Stomach smooth muscle (tissue), 2 donors: ENCODE measurements around the gene PLAGL2.
A peak's percentile ranks its signal among the peaks of the same experiment; 100 is the strongest.
"Not testable (repeated sequence)": the region's sequence is repeated elsewhere in the genome, so short reads cannot be mapped to it uniquely, and the experiment has no call there.

ENCODE experiments used
- H3K27ac ChIP-seq: one replicate; pipeline ENCODE4 v1.7.0; 2013; ENCODE audit warnings: mild to moderate bottlenecking, low read length, inconsistent platforms
- H3K27me3 ChIP-seq, 2 donors: one replicate each; pipeline ENCODE4 v1.7.0; 2013; ENCODE audit warnings: low read length in 2 of 2; ENCODE audit not compliant: insufficient read depth in 2 of 2, control insufficient read depth in 1 of 2
- H3K36me3 ChIP-seq, 2 donors: one replicate each; pipeline ENCODE4 v1.7.0; 2013; ENCODE audit warnings: low read length in 2 of 2; ENCODE audit not compliant: control insufficient read depth in 2 of 2, insufficient read depth in 2 of 2
- H3K4me1 ChIP-seq: one replicate; pipeline ENCODE4 v1.7.0; 2013; ENCODE audit warnings: low read length; ENCODE audit not compliant: control insufficient read depth, insufficient read depth
- H3K4me3 ChIP-seq, 2 donors: one replicate each; pipeline ENCODE4 v1.7.0; 2013; ENCODE audit warnings: low read length in 2 of 2
- H3K9ac ChIP-seq, 2 donors: one replicate each; pipeline ENCODE4 v1.7.0; 2013; ENCODE audit warnings: low read length in 2 of 2, mild to moderate bottlenecking in 1 of 2
- H3K9me3 ChIP-seq, 2 donors: one replicate each; pipeline ENCODE4 v1.7.0; 2013; ENCODE audit warnings: low read length in 2 of 2; ENCODE audit not compliant: control insufficient read depth in 2 of 2
- donor health status: healthy.
- donor health status: Pancreatic carcinoma.

The PLAGL2 gene

GRCh38 chr20:32201977-32202363 is 5.6 kb downstream of the PLAGL2 start:
- Histone ChIP-seq H3K36me3 (peaks cover 23 to 27% of the 10 kb centered on the region in 2 donors), H3K4me1 (peaks cover 39% of the 10 kb centered on the region), H3K27ac (no peak overlapping the region)

DNA sequence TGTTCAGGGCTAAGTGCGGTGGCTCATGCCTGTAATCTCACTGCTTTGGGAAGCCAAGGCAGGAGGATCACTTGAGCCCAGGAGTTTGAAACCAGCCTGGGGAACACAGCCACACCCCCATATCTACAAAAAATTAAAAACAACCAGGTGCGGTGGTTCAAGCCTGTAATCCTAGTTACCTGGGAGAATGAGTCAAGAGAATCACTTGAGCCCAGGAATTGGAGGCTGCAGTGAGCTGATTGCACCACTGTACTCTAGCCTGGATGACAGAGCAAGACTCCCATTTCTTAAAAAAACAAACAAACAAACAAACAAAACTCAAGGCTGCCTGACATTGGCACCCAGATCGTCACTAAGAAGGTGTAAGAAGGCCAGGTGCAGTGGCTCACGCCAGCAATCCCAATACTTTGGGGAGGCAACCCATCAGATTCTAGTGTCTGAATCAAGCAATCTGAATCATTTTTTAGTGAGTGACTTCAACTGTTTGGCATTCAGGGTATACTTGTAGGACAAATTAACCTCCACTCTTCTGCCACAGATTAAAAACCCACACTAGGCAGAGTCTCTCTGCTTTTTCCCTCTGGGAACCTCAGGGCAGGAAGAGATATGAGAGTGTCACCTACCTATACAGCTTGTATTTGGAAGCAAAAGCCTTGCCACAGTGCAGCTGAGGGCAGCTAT is 6.1 kb downstream of the PLAGL2 start:
- Histone ChIP-seq H3K4me3 (no peak overlapping the region), H3K9ac (no peak overlapping the region), H3K27ac (no peak overlapping the region), H3K36me3 (peaks cover 24 to 32% of the 10 kb centered on the region in 2 donors), H3K9me3 (no peaks in the 10 kb centered on the region), H3K4me1 (peaks cover 34% of the 10 kb centered on the region), H3K27me3 (no peaks in the 10 kb centered on the region)

More at GRCh38 chr20:32201977-32202363, 5.6 kb downstream of the PLAGL2 start:
- H3K27me3 ChIP-seq: no peaks in the 10 kb centered on the region
- H3K9me3 ChIP-seq: no peaks in the 10 kb centered on the region
- H3K4me3 ChIP-seq: no peak overlapping the region
- H3K9ac ChIP-seq: no peak overlapping the region

- no peak overlapping the region for H3K4me3 ChIP-seq
- no peaks in the 10 kb centered on the region for H3K27me3 ChIP-seq
- H3K9ac ChIP-seq: no peak overlapping the region
- peaks cover 17% of the 10 kb centered on the region for H3K4me1 ChIP-seq
- H3K27ac ChIP-seq: no peak overlapping the region
- no peaks in the 10 kb centered on the region for H3K9me3 ChIP-seq
- H3K36me3 ChIP-seq: peaks cover 35 to 43% of the 10 kb centered on the region in 2 donors
These were observed 8.5 kb downstream of the PLAGL2 start for GRCh38 chr20:32199006-32199405.

GRCh38 chr20:32197136-32197535 is 10.4 kb downstream of the PLAGL2 start:
- Histone ChIP-seq H3K36me3 (peaks cover 35 to 43% of the 10 kb centered on the region in 2 donors), H3K4me1 (peaks cover 14% of the 10 kb centered on the region)
- not testable (repeated sequence) for H3K27me3 ChIP-seq, H3K9me3 ChIP-seq, H3K4me3 ChIP-seq, H3K27ac ChIP-seq, H3K9ac ChIP-seq

DNA sequence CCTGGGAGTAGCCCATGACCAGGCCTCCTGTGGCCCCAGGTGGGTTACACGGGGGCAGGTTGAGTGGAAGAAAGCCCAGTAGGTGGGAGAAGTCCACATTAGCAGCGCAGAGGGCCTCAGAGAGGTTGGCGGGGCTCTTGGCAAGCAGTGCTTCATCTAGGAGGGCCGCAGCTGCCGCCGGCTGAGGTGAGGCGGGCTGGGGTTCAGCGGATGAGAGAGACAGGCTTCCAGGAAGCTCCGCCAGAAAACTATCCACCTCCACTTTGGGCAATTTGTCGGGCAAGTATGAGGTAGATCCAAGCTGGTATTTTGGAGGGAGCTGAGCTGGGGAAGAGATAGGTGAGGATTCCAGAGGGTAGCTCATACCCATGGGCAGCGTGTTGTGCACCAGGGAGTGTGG is 10.9 kb downstream of the PLAGL2 start:
- H3K27me3 ChIP-seq, H3K27ac ChIP-seq, H3K9ac ChIP-seq, H3K4me3 ChIP-seq, H3K9me3 ChIP-seq: not testable (repeated sequence)
- Histone ChIP-seq H3K36me3 (peaks cover 35 to 40% of the 10 kb centered on the region in 2 donors), H3K4me1 (peaks cover 14% of the 10 kb centered on the region)

DNA sequence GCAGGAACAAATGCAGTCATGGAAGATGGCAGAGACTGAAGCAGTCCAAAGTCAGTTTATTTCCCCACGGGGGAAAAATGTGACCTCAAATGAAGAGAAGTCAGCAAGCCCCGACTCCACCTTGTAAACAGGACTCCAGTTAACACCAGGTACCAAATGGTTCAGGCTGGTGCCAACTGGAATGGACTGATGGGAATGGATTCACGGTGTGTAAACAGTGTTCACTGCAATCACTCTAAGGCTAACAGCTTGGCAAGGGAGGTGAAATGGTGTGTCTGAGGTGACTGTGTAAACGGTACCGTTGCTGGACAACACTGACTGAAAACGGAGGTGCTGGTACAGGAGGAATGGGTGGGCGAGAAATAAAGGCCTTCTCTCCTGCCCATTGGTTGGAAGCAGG is 12.0 kb downstream of the PLAGL2 start:
- Histone ChIP-seq H3K4me1 (peaks cover 12% of the 10 kb centered on the region), H3K27ac (peak overlapping the region; percentile 46), H3K27me3 (no peaks in the 10 kb centered on the region), H3K36me3 (peaks cover 31 to 33% of the 10 kb centered on the region in 2 donors), H3K9me3 (no peaks in the 10 kb centered on the region), H3K4me3 (no peak overlapping the region), H3K9ac (no peak overlapping the region)

- no peaks in the 10 kb centered on the region for H3K27me3 ChIP-seq
- peaks cover 25 to 26% of the 10 kb centered on the region in 2 donors for H3K36me3 ChIP-seq
- H3K9ac ChIP-seq: peak overlapping the region; percentile 21 to 29
- H3K4me1 ChIP-seq: peaks cover 25% of the 10 kb centered on the region
- H3K9me3 ChIP-seq: no peaks in the 10 kb centered on the region
- peak overlapping the region; percentile 31 for H3K27ac ChIP-seq
- no peak overlapping the region for H3K4me3 ChIP-seq
These were observed 13.5 kb downstream of the PLAGL2 start for GRCh38 chr20:32193996-32194395.

DNA sequence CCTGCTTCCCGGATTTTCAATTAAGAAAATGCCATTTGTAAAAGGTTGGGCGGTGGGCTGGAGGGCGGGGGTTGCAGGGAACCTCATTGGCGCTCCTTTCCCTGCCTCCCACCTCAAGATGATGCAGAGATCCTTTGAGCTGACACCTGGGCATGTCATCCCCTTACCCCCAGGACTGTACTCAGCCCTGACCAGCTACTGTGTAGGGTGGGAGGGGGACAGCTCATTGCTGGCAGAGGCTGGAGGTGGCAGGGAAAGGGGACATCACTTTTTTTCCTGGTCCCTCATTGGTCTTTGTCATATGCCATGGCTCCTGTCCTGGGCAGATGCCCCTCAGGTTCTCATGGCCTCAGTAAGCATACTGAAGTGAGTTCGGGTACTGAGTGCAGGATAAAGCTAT is 14.2 kb downstream of the PLAGL2 start:
- not testable (repeated sequence) for H3K27ac ChIP-seq

DNA sequence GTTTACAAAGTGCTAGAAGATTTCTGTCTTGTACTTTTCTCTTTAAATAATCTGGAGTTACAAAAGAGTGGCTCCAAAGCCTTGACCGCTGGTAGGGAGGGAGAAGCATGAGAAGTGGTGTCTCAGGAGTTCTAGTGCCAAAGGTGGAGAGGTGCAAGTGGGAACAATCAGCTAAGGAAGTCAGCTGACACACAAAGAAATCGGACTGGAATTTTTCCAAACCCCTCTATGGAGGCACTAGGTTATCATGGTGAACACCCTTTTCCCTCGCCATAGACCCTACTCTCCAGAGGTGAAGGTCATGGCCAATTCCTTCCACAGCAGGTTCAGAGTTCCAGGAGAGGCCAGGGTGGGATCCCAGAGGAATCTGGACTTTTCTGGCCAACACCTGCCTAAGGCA is 14.8 kb downstream of the PLAGL2 start:
- Histone ChIP-seq H3K4me3 (no peak overlapping the region), H3K9me3 (no peaks in the 10 kb centered on the region), H3K9ac (peak overlapping the region in 1 of 2 donors; percentile 5), H3K27ac (no peak overlapping the region), H3K4me1 (peaks cover 34% of the 10 kb centered on the region), H3K27me3 (no peaks in the 10 kb centered on the region), H3K36me3 (peaks cover 18 to 23% of the 10 kb centered on the region in 2 donors)

More for the DNA sequence above, 14.2 kb downstream of the PLAGL2 start:
- H3K27me3 ChIP-seq, H3K9me3 ChIP-seq, H3K4me3 ChIP-seq: not testable (repeated sequence)
- H3K9ac ChIP-seq: peak overlapping the region in 1 of 2 donors; percentile 29
- H3K4me1 ChIP-seq: peaks cover 31% of the 10 kb centered on the region
- H3K36me3 ChIP-seq: peaks cover 20 to 24% of the 10 kb centered on the region in 2 donors

DNA sequence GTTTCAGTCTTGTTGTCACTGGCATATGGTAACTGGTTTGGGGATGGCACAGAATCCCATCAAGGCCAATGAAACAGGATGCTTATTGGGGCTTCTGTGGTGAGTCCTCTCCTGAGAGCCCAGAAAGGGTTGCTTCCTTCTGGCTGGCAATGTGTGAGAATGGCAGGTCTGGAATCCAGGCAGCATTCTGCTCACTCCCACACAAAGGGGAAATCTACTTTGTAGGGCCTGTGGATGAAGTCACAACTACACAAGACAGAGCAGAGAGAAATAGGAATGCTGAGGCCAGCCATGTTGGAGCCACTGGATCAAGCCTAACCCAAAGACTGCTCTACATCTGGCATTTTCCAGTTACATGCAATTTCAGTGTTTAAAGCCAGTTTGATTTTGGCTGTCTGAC is 15.7 kb downstream of the PLAGL2 start:
- H3K36me3 ChIP-seq: peaks cover 11 to 15% of the 10 kb centered on the region in 2 donors
- H3K27ac ChIP-seq: peak overlapping the region; percentile 11
- no peak overlapping the region for H3K4me3 ChIP-seq
- peaks cover 34% of the 10 kb centered on the region for H3K4me1 ChIP-seq
- H3K9me3 ChIP-seq: no peaks in the 10 kb centered on the region
- H3K9ac ChIP-seq: no peak overlapping the region
- H3K27me3 ChIP-seq: no peaks in the 10 kb centered on the region

- no peaks in the 10 kb centered on the region for H3K27me3 ChIP-seq
- peaks cover 10 to 11% of the 10 kb centered on the region in 2 donors for H3K36me3 ChIP-seq
- H3K4me3 ChIP-seq: no peak overlapping the region
- peaks cover 34% of the 10 kb centered on the region for H3K4me1 ChIP-seq
- H3K27ac ChIP-seq: peak overlapping the region; percentile 66
- H3K9ac ChIP-seq: no peak overlapping the region
- H3K9me3 ChIP-seq: no peaks in the 10 kb centered on the region
These were observed 16.1 kb downstream of the PLAGL2 start for GRCh38 chr20:32191422-32191821.
